ENCODE measurements around the gene HMOX2. TPM values are rescaled to one million over a fixed set of nuclear protein-coding genes. Genes with fewer than 3 reads are reported as not detected.

The HMOX2 gene
- total RNA-seq, 4 donors from 2014 or later = 46.4 to 495 (median 55.7) TPM

DNA sequence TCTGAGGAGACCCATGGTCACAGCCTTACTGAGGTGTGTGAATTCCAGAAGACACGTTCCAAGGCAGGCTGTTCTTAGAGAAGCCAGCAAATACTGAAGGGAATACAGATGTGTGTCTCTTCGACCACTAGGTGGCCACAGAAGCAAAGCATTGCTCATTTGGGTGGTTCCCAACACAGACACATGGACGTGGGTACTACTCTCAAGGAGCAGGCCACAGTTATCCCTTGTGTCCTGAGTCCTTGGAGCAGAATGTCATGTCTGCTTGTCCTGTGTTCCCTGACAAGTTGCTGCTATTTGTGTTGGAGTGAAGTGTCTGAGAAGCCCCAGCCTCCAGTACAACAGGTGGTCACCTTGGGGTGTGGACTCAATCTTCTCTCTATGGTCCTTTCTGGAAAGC lies 30.3 kb downstream of the HMOX2 start:
- in situ Hi-C loops (cut with MboI; ENCODE audit: low pct_ligation_motif_present in 1 of 4, low pct_unique_long_range_greater_than_20kb in 1 of 4, low sequenced_read_pairs in 3 of 4) (no loop called here), intact Hi-C loops (cut with DNase I; ENCODE audit: low total_unique reads) (loop anchor here (10.0 kb wide), 1 partner anchor 78 kb away; no protein-coding TSS in a partner anchor)
- DNase-seq = peak; percentile 63
- Histone ChIP-seq H3K27me3 (no peaks in the 10 kb centered on the region), H3K9me3 (no peaks in the 10 kb centered on the region), H3K36me3 (peaks cover 0 to 29% (median 7%) of the 10 kb centered on the region in 4 donors), H3K27ac (peak overlapping the region; percentile 12 to 49 (median 31)), H3K4me1 (peaks cover 9 to 28% (median 9%) of the 10 kb centered on the region in 4 donors), H3K4me3 (no peak overlapping the region)
- WGBS, 2 donors (ENCODE audit: low coverage in 1 of 2) = 0% methylated on average over 3 of the region's 3 CpGs; no CpG with 5 or more reads in 1 of the 2 donors
- TF ChIP-seq, protein P1, sequence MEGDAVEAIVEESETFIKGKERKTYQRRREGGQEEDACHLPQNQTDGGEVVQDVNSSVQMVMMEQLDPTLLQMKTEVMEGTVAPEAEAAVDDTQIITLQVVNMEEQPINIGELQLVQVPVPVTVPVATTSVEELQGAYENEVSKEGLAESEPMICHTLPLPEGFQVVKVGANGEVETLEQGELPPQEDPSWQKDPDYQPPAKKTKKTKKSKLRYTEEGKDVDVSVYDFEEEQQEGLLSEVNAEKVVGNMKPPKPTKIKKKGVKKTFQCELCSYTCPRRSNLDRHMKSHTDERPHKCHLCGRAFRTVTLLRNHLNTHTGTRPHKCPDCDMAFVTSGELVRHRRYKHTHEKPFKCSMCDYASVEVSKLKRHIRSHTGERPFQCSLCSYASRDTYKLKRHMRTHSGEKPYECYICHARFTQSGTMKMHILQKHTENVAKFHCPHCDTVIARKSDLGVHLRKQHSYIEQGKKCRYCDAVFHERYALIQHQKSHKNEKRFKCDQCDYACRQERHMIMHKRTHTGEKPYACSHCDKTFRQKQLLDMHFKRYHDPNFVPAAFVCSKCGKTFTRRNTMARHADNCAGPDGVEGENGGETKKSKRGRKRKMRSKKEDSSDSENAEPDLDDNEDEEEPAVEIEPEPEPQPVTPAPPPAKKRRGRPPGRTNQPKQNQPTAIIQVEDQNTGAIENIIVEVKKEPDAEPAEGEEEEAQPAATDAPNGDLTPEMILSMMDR (IDR thresholded peaks at IDR 0.05) = peak; percentile 73 to 86 (median 81)
- TF ChIP-seq POLR2AphosphoS5 (IDR thresholded peaks at IDR 0.05) = peak in 1 of 3 donors; percentile 14
- no peak for TF ChIP-seq POLR2A (IDR thresholded peaks at IDR 0.05)

DNA sequence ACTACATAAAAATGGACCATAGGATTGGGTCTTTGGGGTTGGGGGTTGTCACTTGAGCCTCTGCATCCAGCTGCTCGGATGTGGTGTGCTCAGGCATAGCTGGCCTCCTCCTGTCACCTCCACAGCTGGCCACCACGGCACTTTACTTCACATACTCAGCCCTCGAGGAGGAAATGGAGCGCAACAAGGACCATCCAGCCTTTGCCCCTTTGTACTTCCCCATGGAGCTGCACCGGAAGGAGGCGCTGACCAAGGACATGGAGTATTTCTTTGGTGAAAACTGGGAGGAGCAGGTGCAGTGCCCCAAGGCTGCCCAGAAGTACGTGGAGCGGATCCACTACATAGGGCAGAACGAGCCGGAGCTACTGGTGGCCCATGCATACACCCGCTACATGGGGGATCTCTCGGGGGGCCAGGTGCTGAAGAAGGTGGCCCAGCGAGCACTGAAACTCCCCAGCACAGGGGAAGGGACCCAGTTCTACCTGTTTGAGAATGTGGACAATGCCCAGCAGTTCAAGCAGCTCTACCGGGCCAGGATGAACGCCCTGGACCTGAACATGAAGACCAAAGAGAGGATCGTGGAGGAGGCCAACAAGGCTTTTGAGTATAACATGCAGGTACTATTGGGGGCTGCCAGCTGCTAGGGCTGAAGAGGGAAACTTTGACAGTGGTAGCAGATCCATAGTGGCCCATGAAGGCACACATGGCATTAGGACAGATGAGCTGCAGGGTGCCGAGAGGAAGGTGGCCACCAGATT lies 31.6 kb downstream of the HMOX2 start:
- intact Hi-C loops (cut with DNase I; ENCODE audit: low total_unique reads) (loop anchor here (10.0 kb wide), 1 partner anchor 77 kb away; no protein-coding TSS in a partner anchor), in situ Hi-C loops (cut with MboI; ENCODE audit: low pct_ligation_motif_present in 1 of 4, low pct_unique_long_range_greater_than_20kb in 1 of 4, low sequenced_read_pairs in 3 of 4) (no loop called here)
- no peak for TF ChIP-seq POLR2A (IDR thresholded peaks at IDR 0.05)
- TF ChIP-seq, protein P1 (IDR thresholded peaks at IDR 0.05) = no peak
- peaks cover 5 to 28% (median 7%) of the 10 kb centered on the region in 4 donors for H3K4me1 ChIP-seq
- H3K27ac ChIP-seq = no peak overlapping the region
- no peaks in the 10 kb centered on the region for H3K27me3 ChIP-seq
- H3K36me3 ChIP-seq = peaks cover 0 to 29% (median 8%) of the 10 kb centered on the region in 4 donors
- no peak for DNase-seq
- WGBS, 2 donors (ENCODE audit: low coverage in 1 of 2) = 94 to 100% methylated on average over 3 to 17 of the region's 17 CpGs
- no peak overlapping the region for H3K4me3 ChIP-seq
- H3K9me3 ChIP-seq = no peaks in the 10 kb centered on the region

- TF ChIP-seq POLR2A (IDR thresholded peaks at IDR 0.05) (no peak), EP300 (IDR thresholded peaks at IDR 0.05; ENCODE audit: low read depth) (no peak), POLR2AphosphoS5 (IDR thresholded peaks at IDR 0.05) (no peak)
- TF ChIP-seq, protein P1 (IDR thresholded peaks at IDR 0.05) = no peak
- H3K4me1 ChIP-seq = peaks cover 5 to 33% (median 7%) of the 10 kb centered on the region in 4 donors
- 100% methylated on average over 2 of the region's 3 CpGs; no CpG with 5 or more reads in 1 of the 2 donors for WGBS, 2 donors (ENCODE audit: low coverage in 1 of 2)
- in situ Hi-C loops (cut with MboI; ENCODE audit: low pct_ligation_motif_present in 1 of 4, low pct_unique_long_range_greater_than_20kb in 1 of 4, low sequenced_read_pairs in 3 of 4) = no loop called here
- no peaks in the 10 kb centered on the region for H3K27me3 ChIP-seq
- H3K27ac ChIP-seq = no peak overlapping the region
- DNase-seq = no peak
- intact Hi-C loops (cut with DNase I; ENCODE audit: low total_unique reads) = loop anchor here (10.0 kb wide), 1 partner anchor 76 kb away; no protein-coding TSS in a partner anchor
- no peak overlapping the region for H3K4me3 ChIP-seq
- peaks cover 0 to 29% (median 8%) of the 10 kb centered on the region in 4 donors for H3K36me3 ChIP-seq
- no peaks in the 10 kb centered on the region for H3K9me3 ChIP-seq
Observed at GRCh38 chr16:4508806-4509205, 32.6 kb downstream of the HMOX2 start.

- no peaks in the 10 kb centered on the region for H3K9me3 ChIP-seq
- in situ Hi-C loops (cut with MboI; ENCODE audit: low pct_ligation_motif_present in 1 of 4, low pct_unique_long_range_greater_than_20kb in 1 of 4, low sequenced_read_pairs in 3 of 4) = no loop called here
- H3K4me3 ChIP-seq = no peak overlapping the region
- no peak overlapping the region for H3K27ac ChIP-seq
- no peak for DNase-seq
- intact Hi-C loops (cut with DNase I; ENCODE audit: low total_unique reads) = loop anchor here (10.0 kb wide), 1 partner anchor 75 kb away; no protein-coding TSS in a partner anchor
- H3K36me3 ChIP-seq = peaks cover 0 to 29% (median 8%) of the 10 kb centered on the region in 4 donors
- H3K27me3 ChIP-seq = no peaks in the 10 kb centered on the region
- TF ChIP-seq EP300 (IDR thresholded peaks at IDR 0.05; ENCODE audit: low read depth) (no peak), POLR2A (IDR thresholded peaks at IDR 0.05) (no peak), POLR2AphosphoS5 (IDR thresholded peaks at IDR 0.05) (no peak)
- TF ChIP-seq, protein P1 (IDR thresholded peaks at IDR 0.05) = no peak
- 96 to 100% methylated on average over 1 to 8 of the region's 8 CpGs for WGBS, 2 donors (ENCODE audit: low coverage in 1 of 2)
- peaks cover 11 to 39% (median 13%) of the 10 kb centered on the region in 4 donors for H3K4me1 ChIP-seq
Observed at GRCh38 chr16:4509420-4509819, 33.2 kb downstream of the HMOX2 start.

Data from transverse colon (tissue), 4 donors.